ENCODE data around the gene THAP4.

The THAP4 gene

DNA sequence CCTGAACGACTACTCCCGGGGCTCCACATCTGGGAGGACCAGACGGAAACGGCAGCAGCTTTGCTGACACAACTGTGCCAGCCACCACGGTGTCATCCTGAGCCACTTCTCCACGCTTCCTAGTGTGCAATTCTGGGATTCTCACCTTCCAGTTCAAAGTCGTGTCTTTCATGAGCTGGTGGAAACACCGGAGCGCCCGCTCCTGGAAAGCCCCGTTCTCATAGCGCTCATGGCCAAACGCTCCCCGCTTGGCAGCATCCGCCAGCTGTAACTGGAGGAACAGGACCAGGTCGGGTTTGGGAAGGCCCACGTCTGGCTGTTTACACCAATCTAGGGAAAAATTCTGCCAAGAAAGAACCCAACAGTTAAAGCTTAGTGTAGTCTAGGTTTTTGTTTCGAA is 41.3 kb upstream of the THAP4 start:
- TF ChIP-seq, protein P1, sequence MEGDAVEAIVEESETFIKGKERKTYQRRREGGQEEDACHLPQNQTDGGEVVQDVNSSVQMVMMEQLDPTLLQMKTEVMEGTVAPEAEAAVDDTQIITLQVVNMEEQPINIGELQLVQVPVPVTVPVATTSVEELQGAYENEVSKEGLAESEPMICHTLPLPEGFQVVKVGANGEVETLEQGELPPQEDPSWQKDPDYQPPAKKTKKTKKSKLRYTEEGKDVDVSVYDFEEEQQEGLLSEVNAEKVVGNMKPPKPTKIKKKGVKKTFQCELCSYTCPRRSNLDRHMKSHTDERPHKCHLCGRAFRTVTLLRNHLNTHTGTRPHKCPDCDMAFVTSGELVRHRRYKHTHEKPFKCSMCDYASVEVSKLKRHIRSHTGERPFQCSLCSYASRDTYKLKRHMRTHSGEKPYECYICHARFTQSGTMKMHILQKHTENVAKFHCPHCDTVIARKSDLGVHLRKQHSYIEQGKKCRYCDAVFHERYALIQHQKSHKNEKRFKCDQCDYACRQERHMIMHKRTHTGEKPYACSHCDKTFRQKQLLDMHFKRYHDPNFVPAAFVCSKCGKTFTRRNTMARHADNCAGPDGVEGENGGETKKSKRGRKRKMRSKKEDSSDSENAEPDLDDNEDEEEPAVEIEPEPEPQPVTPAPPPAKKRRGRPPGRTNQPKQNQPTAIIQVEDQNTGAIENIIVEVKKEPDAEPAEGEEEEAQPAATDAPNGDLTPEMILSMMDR (IDR thresholded peaks at IDR 0.05; ENCODE audit: insufficient read depth, low read length, poor library complexity, severe bottlenecking), result no peak
- H3K36me3 ChIP-seq (ENCODE audit: control insufficient read depth, insufficient read depth, low read length), result peaks cover 33% of the 10 kb centered on the region

DNA sequence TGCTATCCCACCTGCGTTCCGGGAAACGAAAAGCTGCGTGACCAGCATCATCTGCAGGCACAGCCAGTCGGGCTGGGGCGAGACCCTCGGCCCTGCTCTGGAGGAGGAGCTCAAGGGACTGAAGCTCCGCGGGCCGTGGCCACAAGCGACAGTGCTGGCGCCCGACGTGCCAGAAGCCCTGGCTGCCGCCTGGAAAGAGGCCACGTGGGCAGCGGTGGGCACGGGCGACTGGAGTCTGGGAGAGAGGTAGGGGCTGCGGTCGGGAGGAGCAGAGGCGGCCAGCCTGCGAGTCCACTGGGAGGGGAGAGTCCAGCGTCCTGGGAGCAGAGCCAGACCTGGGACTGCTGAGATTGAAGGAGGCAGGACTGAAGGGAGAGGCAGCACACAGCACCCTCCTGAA is 40.4 kb upstream of the THAP4 start:
- TF ChIP-seq, protein P1 (IDR thresholded peaks at IDR 0.05; ENCODE audit: insufficient read depth, low read length, poor library complexity, severe bottlenecking), result no peak
- Histone ChIP-seq H3K36me3 (ENCODE audit: control insufficient read depth, insufficient read depth, low read length) (peaks cover 33% of the 10 kb centered on the region), H3K27me3 (replicated peaks; ENCODE audit: control insufficient read depth, insufficient read depth, low read length) (no peaks in the 10 kb centered on the region), H3K4me3 (replicated peaks; ENCODE audit: low read depth, low read length) (no peak overlapping the region)
- no peak for DNase-seq (ENCODE audit: extremely low read depth, insufficient read length)

More for the DNA sequence above, 41.3 kb upstream of the THAP4 start:
- Histone ChIP-seq H3K4me3 (replicated peaks; ENCODE audit: low read depth, low read length) (no peak overlapping the region), H3K27me3 (replicated peaks; ENCODE audit: control insufficient read depth, insufficient read depth, low read length) (no peaks in the 10 kb centered on the region)
- DNase-seq (ENCODE audit: extremely low read depth, insufficient read length), result no peak

DNA sequence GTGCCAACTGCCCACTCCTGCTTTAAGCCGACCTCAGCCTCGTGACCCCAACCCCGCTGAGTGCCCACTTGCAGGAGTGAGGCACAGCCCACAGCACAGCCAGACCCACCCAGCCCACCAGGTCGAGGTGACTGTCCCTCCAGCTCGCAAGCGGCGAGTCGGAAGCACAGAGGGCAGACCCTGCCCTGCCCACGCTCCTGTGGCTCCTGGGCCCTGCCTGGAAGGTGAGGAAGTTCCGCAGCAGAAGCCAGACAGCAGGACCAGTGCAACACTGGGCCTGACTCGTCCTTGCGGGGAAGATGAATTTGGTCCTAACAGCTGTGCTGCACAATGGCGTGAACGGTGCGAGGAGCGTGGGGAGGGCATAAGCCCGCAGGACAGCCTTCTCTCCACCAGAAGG is 39.7 kb upstream of the THAP4 start:
- Histone ChIP-seq H3K36me3 (ENCODE audit: control insufficient read depth, insufficient read depth, low read length) (peaks cover 37% of the 10 kb centered on the region), H3K27me3 (replicated peaks; ENCODE audit: control insufficient read depth, insufficient read depth, low read length) (no peaks in the 10 kb centered on the region), H3K4me3 (replicated peaks; ENCODE audit: low read depth, low read length) (no peak overlapping the region)
- TF ChIP-seq, protein P1 (IDR thresholded peaks at IDR 0.05; ENCODE audit: insufficient read depth, low read length, poor library complexity, severe bottlenecking), result no peak
- no peak for DNase-seq (ENCODE audit: extremely low read depth, insufficient read length)

DNA sequence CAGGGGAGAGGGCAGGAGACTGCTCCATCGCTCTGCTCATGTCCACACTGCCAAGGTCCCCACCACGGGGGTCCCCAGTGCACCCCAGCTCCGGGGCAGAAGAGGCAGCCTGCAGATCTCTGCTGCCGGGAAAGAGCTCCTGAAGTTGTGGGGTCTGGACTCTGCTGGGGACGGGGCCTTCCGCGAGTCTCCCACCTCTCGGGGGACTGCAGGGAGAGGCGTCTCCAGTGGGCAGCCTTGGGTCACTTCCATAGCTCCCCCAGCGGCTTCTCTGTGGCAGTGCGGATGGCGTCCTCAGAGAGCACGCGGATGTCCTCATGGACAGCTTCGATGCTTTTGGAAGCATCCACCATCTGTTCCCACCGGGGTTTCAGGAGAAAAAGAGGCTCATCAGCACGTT is 38.9 kb upstream of the THAP4 start:
- DNase-seq (ENCODE audit: extremely low read depth, insufficient read length), result no peak
- Histone ChIP-seq H3K4me3 (replicated peaks; ENCODE audit: low read depth, low read length) (no peak overlapping the region), H3K27me3 (replicated peaks; ENCODE audit: control insufficient read depth, insufficient read depth, low read length) (no peaks in the 10 kb centered on the region), H3K36me3 (ENCODE audit: control insufficient read depth, insufficient read depth, low read length) (peaks cover 41% of the 10 kb centered on the region)
- TF ChIP-seq, protein P1 (IDR thresholded peaks at IDR 0.05; ENCODE audit: insufficient read depth, low read length, poor library complexity, severe bottlenecking), result no peak

DNA sequence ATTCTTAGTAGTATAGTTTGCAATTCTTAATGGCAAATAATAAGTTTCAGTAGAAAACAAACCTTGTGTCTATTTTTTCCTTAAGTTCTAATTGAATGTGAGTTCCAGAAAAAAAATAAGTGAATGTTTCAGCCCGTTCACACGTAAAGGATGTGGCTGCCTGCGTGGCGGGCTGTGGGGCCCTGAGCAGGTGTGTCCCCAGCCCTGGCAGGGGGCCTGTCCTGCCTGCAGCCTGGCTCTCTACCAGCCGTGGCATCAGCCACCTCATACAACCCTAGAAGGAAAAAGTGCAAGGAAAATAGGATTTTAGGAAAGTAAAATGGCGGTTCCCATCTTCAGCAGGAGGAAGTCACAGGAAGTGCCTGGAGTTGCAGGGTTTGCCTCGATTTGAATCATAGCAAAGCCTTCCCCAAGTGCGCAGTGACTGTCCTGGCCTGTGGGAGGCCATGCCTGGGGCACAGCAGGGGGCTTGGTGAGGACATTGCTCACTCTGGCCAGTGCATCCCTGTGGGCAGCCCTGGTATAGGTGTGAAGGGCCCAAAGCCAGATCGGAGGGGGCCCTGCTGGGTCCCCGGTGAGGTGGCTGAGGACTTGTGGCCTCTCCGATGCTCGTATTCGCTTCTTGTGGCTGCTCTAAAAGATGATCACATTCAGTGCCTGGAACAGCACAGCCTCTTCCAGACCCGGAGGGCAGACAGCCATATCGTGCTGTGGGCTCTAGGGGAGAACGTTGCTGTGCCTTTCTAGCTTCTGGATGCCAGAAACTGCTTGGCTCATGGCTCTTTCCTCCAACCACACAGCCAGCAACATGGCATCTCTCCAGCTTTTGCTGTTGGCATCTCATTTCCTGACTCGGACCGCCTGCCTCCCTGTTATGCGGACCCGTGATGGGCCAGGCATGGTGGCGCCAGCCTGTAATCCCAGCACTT is 37.1 kb upstream of the THAP4 start:
- Histone ChIP-seq H3K4me3 (replicated peaks; ENCODE audit: low read depth, low read length) (no peak overlapping the region), H3K36me3 (ENCODE audit: control insufficient read depth, insufficient read depth, low read length) (peaks cover 47% of the 10 kb centered on the region), H3K27me3 (replicated peaks; ENCODE audit: control insufficient read depth, insufficient read depth, low read length) (no peaks in the 10 kb centered on the region)
- TF ChIP-seq, protein P1 (IDR thresholded peaks at IDR 0.05; ENCODE audit: insufficient read depth, low read length, poor library complexity, severe bottlenecking), result no peak
- DNase-seq (ENCODE audit: extremely low read depth, insufficient read length), result no peak

Measured in GM06990 (cell line).